Stimulated activated CD8-positive, alpha-beta memory T cell treated with anti-CD3 and anti-CD28 coated beads, Interleukin-7, amount 100 ng/mL, for 1 hour (primary cell): ENCODE results near the gene TMEM44.
A peak's percentile ranks its signal among the peaks of the same experiment; 100 is the strongest.

Experiments used
- DNase-seq, 2 donors: peaks; one replicate each; pipeline ENCODE4 v3.0.0-alpha.2; 2020; ENCODE audit warnings: low read depth in 2 of 2

The TMEM44 gene

GRCh38 chr3:194633349-194634004 lies at the start of gene TMEM44:
TMEM44 (minus strand) TSS chr3:194633419; CDS start chr3:194633215, 204 bp downstream.
- peak; percentile 24 to 27 for DNase-seq

GRCh38 chr3:194682694-194683310 lies 49.6 kb upstream of the TMEM44 start:
- peak in 1 of 2 donors; percentile 48 for DNase-seq

GRCh38 chr3:194682189-194682693 lies 49.0 kb upstream of the TMEM44 start:
- no peak for DNase-seq

GRCh38 chr3:194680888-194681615 lies 47.8 kb upstream of the TMEM44 start:
- DNase-seq = no peak

GRCh38 chr3:194676471-194676870 lies 43.3 kb upstream of the TMEM44 start:
- DNase-seq = no peak

- no peak for DNase-seq
Observed at GRCh38 chr3:194675680-194676079, 42.5 kb upstream of the TMEM44 start.

- DNase-seq = no peak
Observed at GRCh38 chr3:194675081-194675640, 41.9 kb upstream of the TMEM44 start.

- no peak for DNase-seq
Observed at GRCh38 chr3:194673761-194674160, 40.5 kb upstream of the TMEM44 start.

- no peak for DNase-seq
Observed at GRCh38 chr3:194672876-194673275, 39.7 kb upstream of the TMEM44 start.

- DNase-seq = peak; percentile 76 to 83
Observed at GRCh38 chr3:194671900-194672808, 38.9 kb upstream of the TMEM44 start, which contains the start of gene LSG1. LSG1 (minus strand) TSS chr3:194672191; CDS start chr3:194672162, 29 bp downstream.

- DNase-seq = no peak
Observed at GRCh38 chr3:194671511-194671899, 38.3 kb upstream of the TMEM44 start.

GRCh38 chr3:194667363-194667762 lies 34.1 kb upstream of the TMEM44 start:
- DNase-seq = no peak

- no peak for DNase-seq
Observed at GRCh38 chr3:194664857-194665256, 31.6 kb upstream of the TMEM44 start.

GRCh38 chr3:194661946-194662345 lies 28.7 kb upstream of the TMEM44 start:
- DNase-seq = no peak

GRCh38 chr3:194661374-194661773 lies 28.2 kb upstream of the TMEM44 start:
- no peak for DNase-seq

- no peak for DNase-seq
Observed at GRCh38 chr3:194659778-194660177, 26.6 kb upstream of the TMEM44 start.

GRCh38 chr3:194658477-194659242 lies 25.4 kb upstream of the TMEM44 start:
- no peak for DNase-seq

- DNase-seq = no peak
Observed at GRCh38 chr3:194657439-194657838, 24.2 kb upstream of the TMEM44 start.

GRCh38 chr3:194654443-194654842 lies 21.2 kb upstream of the TMEM44 start:
- no peak for DNase-seq

- no peak for DNase-seq
Observed at GRCh38 chr3:194647747-194648146, 14.5 kb upstream of the TMEM44 start.
